GM12801 (cell line): Measurements from ENCODE around the gene FAM118B.

Source experiments
- CTCF ChIP-seq: IDR thresholded peaks from one replicate; pipeline ENCODE4 v1.5.1; 2011; ENCODE audit warnings: control low read depth; ENCODE audit not compliant: insufficient read length; ENCODE audit errors: extremely low read depth

FAM118B gene

DNA sequence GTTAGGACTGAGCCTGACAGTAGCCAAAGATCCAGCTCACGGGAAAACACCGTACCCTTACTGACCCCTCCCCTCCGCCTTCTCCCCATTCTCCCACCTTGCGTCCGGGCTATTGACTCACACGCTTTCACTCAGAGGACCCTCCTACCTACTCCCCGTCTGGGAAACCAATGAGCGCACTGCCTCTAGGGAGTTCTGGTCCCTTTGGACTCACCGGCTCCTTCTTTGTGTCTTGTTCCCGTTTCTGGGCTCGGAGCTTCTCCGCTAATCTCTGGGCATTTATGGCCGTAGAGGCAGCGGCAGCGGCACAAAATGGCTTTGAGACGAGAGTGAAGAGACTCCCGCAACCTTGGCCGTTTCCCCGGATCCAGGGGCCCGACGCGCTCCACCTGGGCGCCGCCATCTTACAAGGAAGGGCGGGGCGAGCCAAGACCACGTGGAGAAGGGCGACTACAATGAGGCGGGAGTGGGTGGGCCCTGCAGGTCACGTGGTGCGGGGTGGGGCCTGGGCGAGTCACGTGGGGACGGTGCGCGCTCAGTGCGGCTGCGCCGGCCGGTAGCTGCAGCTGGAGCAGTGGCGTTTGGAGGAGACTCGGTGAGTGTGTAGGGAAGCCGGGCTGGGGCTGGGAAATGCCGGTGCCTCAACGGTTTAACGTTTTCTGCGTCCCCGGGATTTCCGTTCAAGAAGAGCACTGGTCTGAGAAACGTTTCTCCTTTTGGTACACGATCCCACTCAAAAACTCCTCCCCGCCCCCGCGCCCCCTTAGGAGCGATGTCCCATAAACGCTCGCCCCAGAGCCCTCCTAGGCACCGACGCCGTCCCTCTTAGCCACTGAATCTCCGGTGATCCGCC is at the start of gene FAM118B, which contains the start of gene RPUSD4:
Gene FAM118B, plus strand, starts transcription at position 547 of the 853 bp plus-strand sequence. CDS start 23,220 bp downstream, outside the sequence.
Gene RPUSD4, minus strand, starts transcription at position 415 of the 853 bp plus-strand sequence. Its CDS starts 12 bp downstream, at position 403.
- no peak for TF ChIP-seq CTCF

- no peak for TF ChIP-seq CTCF
Measured at GRCh38 chr11:126162306-126163030, 49.1 kb upstream of the FAM118B start.

DNA sequence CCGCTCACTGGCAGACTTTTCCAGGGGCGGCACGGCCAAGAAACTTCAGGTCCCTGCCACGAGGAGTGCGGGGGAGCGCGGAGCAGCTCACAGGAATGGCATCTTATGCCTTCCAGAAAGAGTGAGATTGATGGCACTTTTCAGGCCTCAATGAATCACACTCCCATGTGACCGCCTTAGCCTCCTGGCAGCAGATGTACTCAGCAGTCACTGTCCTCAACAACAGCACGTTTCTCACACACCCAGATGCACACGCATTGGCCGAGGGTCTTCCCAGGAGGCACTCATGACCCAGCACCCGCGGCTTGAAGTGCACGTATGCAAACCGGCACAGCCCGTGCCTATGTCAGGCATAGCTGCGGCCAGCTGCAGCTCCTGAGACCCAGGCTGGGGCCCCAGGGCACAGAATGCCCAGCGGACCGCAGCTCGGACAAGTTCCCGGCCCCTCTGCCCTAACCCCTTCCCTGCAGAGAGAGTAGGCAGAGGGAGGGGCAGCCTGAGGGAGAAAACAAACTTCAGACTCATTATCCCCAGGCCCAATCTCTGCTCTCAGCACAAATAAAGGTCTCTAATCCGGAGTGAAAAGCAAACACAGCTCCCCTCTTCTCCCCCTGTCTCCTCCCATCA is 48.4 kb upstream of the FAM118B start:
- TF ChIP-seq CTCF: no peak

DNA sequence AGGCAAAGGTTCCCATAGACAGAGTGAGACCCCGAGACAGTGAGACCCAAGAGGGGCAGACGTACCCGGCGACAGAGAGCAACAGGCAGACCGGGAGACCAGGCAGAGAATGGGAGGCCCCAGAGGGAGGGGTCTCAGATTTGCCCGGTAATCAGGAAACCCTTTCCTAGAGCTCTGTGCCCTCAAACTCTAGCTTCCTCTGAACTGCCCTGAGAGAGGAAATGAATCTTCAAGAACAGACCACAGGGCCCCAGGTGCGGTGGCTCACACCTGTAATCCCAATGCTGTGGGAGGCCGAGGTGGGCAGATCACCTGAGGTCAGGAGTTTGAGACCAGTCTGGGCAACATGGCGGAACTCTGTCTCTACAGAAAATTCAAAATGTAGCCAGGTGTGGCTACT is 47.8 kb upstream of the FAM118B start:
- no peak for TF ChIP-seq CTCF

- no peak for TF ChIP-seq CTCF
Measured at GRCh38 chr11:126164781-126165180, 46.8 kb upstream of the FAM118B start.

GRCh38 chr11:126165311-126165720 is 46.3 kb upstream of the FAM118B start:
- TF ChIP-seq CTCF: no peak

GRCh38 chr11:126165757-126166156 is 45.8 kb upstream of the FAM118B start:
- no peak for TF ChIP-seq CTCF
